LHCN-M2 (cell line): Measurements from ENCODE around the gene UGT1A10. TPM values are rescaled to one million over a fixed set of nuclear protein-coding genes. Genes with fewer than 3 reads are reported as not detected.
"Not testable (repeated sequence)": the region's sequence is repeated elsewhere in the genome, so short reads cannot be mapped to it uniquely, and the experiment has no call there.

ENCODE experiments used
- DNase-seq: peaks from one replicate; pipeline ENCODE4 v3.0.0-alpha.2; 2012; ENCODE audit warnings: low read depth
- polyA plus RNA-seq: library from polyadenylated mRNA; unstranded; fragments of >200 nt; gene quantifications from one replicate; pipeline ENCODE4 v1.2.1, GENCODE V29; 2012; ENCODE audit warnings: missing spikeins
- total RNA-seq: library from RNA; depleted of rRNA; stranded (reverse); fragments of >200 nt; gene quantifications from 2 replicates; pipeline ENCODE4 v1.2.3, GENCODE V29; 2014; rRNA removed

The UGT1A10 gene
- not detected in 2 replicates for total RNA-seq
- not detected for polyA plus RNA-seq

DNA sequence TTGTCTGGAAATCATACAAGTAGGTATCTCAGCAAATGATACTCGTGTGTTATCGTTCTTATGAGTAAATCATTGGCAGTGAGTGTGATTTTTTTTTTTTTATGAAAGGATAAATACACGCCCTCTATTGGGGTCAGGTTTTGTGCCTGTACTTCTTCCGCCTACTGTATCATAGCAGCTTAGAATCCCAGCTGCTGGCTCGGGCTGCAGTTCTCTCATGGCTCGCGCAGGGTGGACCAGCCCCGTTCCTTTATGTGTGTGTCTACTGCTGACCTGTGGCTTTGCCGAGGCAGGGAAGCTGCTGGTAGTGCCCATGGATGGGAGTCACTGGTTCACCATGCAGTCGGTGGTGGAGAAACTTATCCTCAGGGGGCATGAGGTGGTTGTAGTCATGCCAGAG lies at the start of gene UGT1A10:
TSS of gene UGT1A10 (plus strand) at position 143 of the 400 bp plus-strand sequence. CDS start at position 218, 75 bp downstream.
- not testable (repeated sequence) for DNase-seq

DNA sequence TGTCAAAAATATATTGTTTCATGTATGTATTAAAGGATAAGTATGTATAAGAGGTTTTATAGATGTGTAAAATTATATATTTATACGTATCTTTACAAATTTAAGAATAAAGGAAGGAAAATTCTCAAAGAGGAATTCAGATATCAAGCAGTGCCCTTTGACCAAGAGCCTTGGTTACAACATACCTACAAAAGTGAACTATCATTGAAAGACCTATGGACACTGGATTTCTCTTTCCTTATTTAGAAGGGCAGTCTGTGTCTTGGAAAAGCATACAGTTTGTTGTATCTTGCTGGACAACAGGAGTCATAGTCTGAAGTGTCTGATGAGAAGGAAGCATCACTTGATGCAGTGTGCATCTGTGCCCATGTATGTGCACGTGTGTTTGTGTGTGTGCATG lies 47.8 kb upstream of the UGT1A10 start:
- no peak for DNase-seq

- DNase-seq = not testable (repeated sequence)
Measured at GRCh38 chr2:233592706-233593105, 43.5 kb upstream of the UGT1A10 start.

- DNase-seq = no peak
Measured at GRCh38 chr2:233593201-233593600, 43.0 kb upstream of the UGT1A10 start.

DNA sequence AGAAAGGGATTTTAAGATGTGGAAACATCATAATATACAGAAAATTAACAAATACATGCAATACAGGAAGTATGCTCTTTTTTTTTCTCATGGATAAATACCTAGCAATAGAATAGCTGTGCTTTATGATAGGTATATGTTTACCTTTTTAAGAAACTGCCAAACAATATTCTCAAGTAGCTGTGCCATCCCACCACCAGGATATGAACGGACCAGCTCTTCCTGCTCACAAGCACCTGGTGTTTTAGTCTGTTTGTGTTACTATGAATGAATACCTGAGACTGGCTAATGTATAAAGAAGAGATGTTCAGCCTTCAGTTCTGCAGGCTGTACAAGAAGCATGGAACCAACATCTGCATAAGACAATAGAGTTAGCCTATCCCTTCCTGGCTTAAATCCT lies 38.7 kb upstream of the UGT1A10 start:
- no peak for DNase-seq

DNA sequence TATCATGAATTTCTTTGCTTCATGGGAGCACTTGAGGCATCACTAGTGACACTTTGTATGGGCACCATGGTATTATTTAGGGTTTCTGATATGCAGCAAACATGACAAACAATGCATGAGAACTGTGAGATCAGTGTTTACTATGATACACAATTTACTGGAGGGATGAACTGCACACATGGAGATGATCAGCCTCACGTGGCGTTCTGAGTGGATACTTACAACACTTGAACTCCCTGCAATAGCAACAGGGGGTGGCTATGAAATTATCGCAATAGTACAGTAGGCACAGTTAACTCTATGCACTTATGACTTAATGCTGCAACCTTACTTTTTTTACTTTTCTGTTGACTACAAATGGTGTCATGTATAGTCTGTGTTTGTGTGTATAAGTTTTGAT lies 37.3 kb upstream of the UGT1A10 start:
- no peak for DNase-seq

GRCh38 chr2:233600386-233600785 lies 35.9 kb upstream of the UGT1A10 start:
- no peak for DNase-seq

GRCh38 chr2:233602076-233602475 lies 34.2 kb upstream of the UGT1A10 start:
- no peak for DNase-seq

- DNase-seq = no peak
Measured at GRCh38 chr2:233603520-233603919, 32.7 kb upstream of the UGT1A10 start.

GRCh38 chr2:233604826-233605225 lies 31.4 kb upstream of the UGT1A10 start:
- no peak for DNase-seq

- DNase-seq = no peak
Measured at GRCh38 chr2:233605680-233606079, 30.6 kb upstream of the UGT1A10 start.

- DNase-seq = no peak
Measured at GRCh38 chr2:233611284-233611683, 25.0 kb upstream of the UGT1A10 start.

GRCh38 chr2:233617476-233617875 lies 18.8 kb upstream of the UGT1A10 start, which contains the start of gene UGT1A8:
Gene UGT1A8 (plus strand): TSS chr2:233617633. CDS start chr2:233617708, 75 bp downstream.
- DNase-seq = not testable (repeated sequence)

GRCh38 chr2:233620204-233620603 lies 16.0 kb upstream of the UGT1A10 start:
- DNase-seq = no peak

- DNase-seq = not testable (repeated sequence)
Measured at GRCh38 chr2:233621863-233622262, 14.4 kb upstream of the UGT1A10 start.

GRCh38 chr2:233627331-233628025 lies 8.8 kb upstream of the UGT1A10 start:
- no peak for DNase-seq

- DNase-seq = no peak
Measured at GRCh38 chr2:233638836-233639235, 2.6 kb downstream of the UGT1A10 start.

GRCh38 chr2:233639860-233640259 lies 3.6 kb downstream of the UGT1A10 start:
- no peak for DNase-seq

GRCh38 chr2:233643128-233643527 lies 6.9 kb downstream of the UGT1A10 start:
- DNase-seq = no peak

- DNase-seq = not testable (repeated sequence)
Measured at GRCh38 chr2:233646033-233646432, 9.8 kb downstream of the UGT1A10 start.

- no peak for DNase-seq
Measured at GRCh38 chr2:233650981-233651380, 14.7 kb downstream of the UGT1A10 start.

- DNase-seq = no peak
Measured at GRCh38 chr2:233651430-233651829, 15.2 kb downstream of the UGT1A10 start.

DNA sequence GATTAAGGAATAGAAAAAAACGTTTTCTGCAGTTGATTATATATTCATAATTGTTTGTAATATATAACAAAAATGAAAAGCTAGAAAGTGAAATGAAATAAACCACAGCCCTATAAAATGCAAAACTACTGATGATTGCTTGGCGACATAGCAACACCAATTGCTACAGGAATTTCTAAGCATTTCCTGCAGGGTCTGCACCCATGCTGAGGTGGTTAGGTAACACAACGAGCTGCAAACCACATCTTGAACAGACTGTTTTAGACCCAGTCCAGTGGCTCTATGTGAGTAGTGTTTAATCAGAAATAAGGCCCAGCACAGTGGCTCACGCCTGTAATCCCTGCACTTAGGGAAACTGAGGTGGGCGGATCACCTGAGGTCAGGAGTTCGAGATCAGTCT lies 18.3 kb downstream of the UGT1A10 start:
- DNase-seq = no peak

GRCh38 chr2:233655043-233655442 lies 18.8 kb downstream of the UGT1A10 start:
- DNase-seq = no peak
